CD4-positive, alpha-beta T cell treated with Interleukin-15 for 1 hour (primary cell): Measurements from ENCODE around the gene LRRC4B.
A peak's percentile ranks its signal among the peaks of the same experiment; 100 is the strongest.

Experiments
- DNase-seq: peaks from one replicate; pipeline ENCODE4 v3.0.0-alpha.2; 2020

LRRC4B gene

DNA sequence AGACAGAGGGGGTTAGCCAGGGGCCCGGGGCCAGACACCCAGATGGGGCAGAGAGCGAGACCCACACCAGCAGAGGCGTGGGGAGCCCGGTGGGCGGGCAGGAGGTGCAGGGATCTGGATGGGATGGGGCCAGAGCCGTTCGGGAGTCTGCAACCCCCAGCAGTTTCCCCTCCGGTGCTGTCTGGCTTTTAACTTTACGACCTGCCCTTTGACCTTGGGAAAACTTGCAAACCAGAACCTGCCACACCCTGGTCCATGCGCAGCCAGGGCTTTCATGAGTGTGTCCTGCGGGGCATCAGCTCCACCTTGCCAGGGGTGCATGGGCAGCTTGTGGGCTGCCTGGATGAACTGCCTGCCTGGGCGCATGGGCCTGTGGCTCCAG lies 67.1 kb downstream of the LRRC4B start:
- DNase-seq, result no peak

DNA sequence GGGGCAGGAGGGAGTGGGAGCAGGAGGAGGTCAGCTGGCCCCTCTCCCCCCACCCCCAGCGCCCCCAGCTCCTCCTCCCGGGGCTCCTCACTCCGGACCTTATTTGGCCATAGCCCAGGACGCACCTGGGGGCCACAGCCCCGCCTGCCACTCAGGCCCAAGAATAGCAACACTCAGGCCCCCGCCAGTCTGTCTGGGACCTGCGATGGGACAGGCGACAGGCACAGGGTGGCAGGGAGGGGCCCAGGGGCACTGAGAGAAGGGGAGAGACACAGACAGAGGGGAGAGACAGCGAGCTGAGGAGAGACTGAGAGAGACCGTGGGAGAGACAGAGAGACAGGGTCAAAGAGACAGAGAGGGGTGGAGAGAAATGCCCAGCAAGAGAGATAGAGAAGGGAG lies 67.5 kb downstream of the LRRC4B start:
- no peak for DNase-seq

DNA sequence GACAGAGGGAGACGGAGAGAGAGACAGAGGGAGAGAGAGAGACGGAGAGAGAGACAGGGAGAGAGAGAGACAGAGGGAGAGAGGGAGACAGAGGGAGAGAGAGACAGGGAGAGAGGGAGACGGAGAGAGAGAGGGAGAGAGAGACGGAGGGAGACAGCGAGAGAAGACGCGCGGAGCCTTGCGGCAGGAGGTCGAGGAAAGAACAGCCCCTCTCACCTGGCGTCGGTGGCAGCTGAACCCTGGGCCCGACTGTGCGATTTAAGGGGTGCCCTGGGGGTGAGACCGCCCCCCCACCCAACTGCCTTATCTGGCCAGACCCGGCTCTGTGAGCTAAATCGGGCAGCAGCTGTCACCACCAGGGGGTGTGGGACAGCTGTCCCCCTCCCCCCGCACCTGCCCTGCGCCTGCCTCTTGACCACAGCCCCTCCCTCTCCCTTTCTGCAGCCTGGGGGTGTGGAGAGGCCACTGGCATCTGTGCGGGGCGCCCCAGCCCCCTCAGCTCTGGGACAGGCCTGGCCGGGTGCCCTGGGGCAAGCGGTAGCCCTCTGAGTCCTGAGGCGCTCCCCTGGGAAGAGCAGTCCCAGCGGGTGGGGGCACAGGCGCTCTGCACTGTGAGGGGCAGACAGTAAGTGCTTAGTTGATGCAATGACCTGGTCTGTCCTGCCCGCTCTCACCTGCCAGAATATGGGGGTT lies 68.0 kb downstream of the LRRC4B start:
- DNase-seq, result no peak

DNA sequence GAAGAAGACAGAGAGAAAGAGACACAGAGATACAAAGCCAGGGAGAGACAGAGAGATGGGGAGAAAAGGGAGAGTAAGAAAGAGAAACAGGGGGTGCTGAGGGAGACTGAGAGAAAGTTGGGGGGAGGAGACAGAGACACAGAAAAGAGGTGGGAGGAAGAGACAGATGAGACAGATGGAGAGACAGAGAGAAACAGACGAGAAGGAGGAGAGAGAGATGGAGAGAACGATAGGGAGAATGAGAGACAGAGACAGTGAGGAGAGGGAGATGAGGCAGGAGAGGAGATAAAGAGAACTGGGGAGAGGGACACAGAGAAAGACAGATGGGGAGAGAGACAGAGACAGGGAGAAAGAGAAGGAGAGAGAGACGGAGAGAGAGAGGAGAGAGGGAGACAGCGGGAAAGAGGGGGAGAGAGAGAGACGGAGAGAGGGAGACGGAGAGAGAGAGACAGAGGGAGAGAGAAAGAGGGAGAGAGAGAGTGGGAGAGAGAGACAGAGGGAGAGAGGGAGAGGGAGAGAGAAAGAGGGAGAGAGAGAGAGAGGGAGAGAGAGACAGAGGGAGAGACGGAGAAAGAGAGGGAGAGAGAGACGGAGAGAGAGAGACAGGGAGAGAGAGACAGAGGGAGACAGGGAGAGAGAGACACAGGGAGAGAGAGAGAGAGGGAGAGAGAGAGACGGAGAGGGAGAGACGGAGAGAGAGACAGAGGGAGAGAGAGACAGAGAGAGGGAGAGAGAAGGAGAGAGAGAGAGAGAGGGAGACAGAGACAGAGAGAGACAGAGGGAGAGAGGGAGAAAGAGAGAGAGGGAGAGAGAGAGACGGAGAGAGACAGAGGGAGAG lies 69.8 kb downstream of the LRRC4B start:
- DNase-seq, result no peak

DNA sequence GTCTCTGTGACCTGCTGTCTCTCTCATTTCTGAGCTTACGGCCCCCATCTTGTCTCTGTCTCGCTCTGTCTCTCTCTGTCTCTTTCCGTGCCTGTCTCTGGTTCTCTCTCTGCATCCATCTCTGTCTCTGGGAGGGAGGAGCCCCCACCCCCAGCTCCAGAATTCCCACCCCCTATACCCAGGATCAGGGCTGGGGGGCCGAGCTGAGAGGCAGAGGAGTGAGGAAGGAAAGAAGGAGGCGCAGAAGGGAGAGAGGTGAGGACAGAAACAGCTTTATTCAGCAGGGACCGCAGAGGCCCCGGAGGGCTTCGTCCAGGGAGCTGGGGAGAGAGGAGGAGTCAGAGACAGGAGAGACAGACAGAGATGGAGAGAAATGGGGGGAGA lies 71.2 kb downstream of the LRRC4B start:
- no peak for DNase-seq

DNA sequence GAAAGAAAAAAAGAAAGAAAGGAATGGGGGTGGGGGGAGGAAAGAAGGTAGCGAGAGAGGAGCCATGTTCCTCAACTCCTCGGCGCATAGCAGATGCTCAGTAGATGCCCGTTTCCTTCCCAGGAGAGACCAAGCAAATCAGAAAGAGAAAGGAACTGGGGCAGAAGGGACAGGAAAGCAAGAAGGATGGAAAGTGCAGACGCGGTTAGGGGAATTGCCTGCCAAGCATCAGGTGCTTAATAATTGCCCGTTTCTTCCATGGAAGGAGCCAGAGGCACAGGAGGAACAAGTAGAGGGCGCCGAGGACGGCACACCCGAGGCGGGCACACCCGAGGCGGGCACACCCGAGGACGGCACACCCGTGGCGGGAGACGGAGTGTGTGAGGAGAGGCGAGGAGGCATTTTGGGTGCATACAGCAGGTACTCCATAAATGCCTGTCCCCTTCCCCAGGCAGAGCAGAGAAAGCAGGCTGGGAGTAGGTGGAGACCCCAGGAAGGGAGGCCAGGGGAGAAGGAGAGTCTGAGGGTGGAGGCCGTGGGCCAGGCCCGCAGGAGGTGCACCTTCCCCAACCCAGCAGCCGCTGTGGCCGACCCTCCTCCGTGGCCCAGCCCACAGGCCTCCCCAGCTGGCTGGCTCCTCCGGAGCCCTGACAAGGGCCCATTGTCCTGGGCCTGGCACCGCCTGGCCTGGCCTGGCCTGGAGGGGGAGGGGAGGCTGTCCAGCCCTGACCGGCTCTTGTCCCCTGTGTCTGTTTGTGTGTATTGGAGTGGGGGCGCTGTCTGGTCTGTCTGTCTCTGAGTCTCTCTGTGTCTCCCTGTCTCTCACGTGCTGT lies 71.8 kb downstream of the LRRC4B start:
- no peak for DNase-seq

DNA sequence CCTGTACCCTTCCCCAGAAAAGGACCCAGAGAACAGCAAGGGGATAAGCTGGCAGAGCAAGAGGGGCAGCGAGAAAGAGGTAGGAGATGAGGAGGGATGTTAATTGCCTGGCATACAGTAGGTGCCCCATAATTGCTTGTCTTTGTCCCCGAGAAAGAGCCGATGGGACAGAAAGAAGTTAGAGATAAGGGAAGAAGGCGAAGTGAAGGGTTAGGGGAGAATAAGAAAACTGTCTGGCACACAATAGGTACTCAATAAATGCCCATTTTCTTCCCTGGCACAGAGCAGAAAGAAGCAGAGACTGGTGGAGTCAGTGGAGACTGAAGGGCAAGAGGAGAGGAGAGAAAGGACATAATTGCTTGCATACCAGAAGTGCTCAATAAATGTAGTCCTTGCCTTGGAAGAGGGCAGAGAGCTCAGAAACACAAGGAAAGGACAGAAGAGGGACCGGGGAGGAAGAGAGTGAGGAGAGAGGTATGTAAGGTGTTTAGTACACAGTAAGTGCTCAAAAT lies 73.2 kb downstream of the LRRC4B start:
- DNase-seq, result no peak

DNA sequence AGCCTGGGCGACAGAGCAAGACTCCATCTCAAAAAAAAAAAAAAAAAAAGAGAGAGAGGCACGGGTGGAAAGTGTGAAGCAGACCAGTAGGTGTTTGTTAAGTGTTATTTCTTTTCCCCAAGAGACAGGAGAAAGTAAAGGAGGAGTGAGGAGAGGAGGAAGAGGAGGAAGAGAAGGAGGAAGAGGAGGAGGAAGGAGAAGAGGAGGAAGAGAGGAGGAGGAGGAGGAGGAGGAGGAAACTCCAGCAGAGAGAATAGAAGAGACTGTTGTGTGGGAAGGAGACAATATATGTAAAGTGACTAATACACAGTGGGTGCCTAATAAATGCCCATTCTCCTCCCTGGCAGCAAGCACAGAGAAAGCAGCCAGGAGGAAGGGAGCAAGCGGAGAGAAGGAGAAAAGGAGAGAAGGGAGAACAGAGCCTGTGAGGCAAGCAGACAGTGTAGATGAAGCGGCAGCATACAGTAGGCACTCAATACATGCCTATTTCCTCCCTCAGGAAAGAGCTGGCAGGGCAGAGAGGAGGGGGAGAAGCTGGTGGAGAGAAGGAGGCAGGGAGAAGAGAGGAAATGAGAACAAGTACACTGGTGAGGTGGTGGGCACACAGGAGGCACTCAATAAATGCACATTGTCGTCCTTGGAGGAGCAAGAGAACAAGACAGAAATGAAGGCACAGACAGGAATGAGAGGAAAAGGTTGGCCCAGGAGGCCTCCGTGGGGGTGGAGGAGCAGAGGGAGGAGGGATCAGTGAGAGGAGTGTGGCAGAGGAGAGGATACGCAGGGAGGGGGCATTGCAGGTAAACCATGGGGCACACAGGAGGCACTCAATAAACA lies 73.8 kb downstream of the LRRC4B start:
- no peak for DNase-seq

DNA sequence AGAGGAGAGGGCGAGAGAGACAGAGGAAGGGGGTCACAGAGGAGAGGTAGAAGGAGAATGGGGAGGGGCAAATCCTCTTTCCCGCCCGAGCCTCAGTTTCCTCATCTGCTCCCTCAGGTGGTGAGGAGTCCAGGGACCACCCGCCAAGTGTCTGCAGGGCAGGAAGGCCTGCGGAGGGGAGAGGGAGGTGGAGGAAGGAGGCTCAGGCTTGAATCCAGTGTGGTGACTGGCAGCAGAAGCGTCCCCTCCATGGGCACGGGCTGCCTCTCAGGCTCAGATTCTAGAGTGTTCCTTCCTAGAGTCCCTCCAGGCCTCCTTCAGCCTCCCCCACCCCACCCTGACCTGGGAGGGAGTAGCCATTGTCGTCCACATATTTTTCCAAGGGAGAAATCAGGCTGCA lies 75.1 kb downstream of the LRRC4B start:
- DNase-seq, result no peak

DNA sequence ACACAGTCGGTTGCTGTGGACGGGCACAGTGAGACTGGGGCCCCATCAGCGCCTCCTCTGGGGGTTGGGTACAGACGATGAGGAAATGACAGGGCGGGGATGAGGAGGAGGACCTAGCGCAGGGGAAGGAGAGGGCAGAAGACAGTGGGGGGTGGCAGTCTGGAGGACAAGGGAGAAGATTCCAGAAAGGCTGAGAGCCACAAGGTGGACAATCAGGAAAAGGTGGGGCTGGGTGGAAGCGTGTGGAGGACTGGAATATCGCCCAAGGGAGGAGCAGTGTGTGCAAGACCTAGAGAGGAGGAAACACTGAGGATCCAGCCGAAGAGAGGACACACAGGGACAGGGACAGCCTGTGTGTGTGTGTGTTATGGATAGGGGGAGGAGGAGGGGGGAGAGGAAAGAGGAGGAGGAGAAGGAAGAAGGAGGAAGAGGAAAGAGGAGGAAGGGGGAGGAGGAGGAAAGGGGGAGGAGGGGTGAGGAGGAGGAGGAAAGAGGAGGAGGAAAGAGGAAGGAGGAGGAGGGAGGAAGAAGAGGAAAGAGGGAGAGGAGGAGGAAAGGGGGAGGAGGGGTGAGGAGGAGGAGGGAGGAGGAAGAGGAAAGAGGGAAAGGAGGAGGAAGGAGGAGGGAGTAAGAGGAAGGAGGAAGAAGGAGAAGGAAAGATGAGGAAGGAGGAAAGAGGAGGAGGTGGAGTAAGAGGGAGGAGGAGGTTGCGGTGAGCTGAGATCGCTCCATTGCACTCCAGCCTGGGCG lies 75.8 kb downstream of the LRRC4B start:
- peak; percentile 38 for DNase-seq

DNA sequence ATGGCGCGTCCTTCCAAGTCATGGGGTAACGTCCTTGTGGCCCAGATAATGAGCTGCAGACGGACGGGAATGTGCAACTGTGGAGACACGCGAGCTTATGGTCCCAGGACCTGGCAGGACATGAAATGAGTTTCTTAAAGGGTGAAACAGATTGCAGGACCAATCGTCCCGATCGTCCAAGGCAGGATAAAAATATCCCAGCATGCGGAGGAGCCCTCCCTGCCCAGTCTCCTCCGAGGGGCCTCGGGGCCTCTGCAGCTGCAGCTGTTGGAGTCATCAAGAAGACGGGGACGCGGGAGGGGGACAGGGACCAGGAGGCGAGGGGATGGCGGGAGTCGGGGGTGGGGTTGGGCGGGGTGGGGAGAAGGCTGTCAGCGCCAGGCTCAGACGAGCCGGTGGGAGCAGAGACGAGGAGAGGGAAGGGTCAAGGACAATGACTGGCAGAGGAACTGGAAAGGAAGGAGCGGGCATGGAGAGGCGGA lies 77.2 kb downstream of the LRRC4B start:
- peak; percentile 1 for DNase-seq

DNA sequence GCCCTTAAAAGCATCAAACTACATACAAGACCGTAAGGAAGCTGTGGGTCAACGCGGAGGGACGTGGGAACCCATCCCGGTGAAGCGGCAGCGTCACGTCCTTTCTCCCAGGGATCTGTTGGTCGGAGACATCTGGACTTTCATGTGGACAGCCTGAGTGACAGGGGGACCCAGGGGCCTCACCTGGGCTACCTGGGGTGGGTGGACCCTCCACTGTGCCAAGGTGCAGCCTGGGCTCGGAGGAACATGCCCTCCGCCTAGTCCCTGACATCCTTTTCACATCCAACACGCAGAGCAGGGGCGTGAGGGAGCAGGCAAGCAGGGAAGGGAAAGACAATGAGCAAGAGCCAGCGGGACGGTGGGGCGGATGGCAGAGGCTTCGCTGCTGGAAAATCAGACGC lies 77.8 kb downstream of the LRRC4B start:
- DNase-seq, result no peak

DNA sequence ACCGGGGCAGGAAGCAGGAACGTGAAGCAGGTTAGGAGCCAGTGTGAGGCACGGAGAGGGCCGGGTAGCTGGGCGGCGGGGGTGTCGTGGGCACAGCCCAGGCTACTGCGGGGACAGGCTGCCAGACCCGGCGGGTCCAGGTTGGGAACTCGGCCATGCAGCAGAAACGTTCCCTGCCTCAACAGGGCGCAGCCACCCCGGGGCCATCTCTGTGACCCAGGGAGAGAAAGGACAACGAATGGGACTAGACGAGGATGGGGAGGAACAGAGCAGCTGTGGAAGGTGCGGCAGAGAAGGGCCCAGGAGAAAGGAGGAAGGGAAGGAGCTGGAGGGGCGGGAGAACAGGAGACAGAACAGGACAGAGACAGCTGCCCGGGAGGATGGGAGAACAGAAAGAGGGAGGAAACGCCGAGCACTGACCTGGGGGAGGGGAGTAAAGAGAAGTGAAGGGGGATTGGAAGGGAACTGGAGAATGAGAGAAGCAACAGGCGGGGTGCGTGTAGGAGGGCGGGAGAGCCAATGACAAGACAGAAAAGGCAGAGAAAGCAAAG lies 78.7 kb downstream of the LRRC4B start:
- no peak for DNase-seq

DNA sequence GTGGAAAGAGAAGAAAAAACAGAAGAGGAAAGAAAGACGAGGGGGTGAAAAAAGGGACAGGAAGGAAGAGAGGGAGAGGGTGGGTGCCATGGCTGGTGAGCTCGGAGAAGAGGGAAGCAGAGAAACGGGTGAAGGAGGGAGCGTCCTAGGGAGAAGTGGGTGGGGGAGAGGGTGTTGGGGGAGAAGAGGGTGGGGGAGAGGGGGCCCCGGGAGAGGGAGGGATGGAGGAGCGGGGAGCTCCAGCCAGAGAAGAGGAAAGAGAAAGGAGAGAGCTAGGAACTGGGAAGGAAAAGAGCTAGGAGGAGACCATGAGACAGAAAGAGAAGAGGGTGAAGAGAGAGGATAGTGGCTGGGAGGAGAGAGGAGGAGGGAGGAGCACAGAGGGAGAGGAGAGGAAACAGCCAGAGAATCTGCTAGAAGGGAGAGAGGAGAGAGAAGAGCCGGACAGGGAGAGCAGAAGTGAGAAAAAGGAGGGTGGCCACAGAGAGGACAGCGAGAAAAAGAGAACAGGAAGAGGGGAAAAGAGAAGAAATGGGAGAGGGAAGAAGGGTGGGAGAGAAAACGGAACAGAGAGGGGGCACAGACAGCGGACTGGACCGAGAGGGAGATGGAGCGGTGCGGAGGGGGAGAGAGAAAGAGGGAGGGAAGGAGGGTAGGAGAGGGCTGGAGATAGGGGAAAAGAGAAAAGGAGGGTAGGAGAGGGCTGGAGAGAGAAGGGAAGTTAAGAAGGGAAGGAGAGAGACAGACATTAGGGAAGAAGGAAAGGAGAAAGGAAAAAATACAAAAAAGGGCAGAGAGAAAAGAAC lies 79.6 kb downstream of the LRRC4B start:
- no peak for DNase-seq

DNA sequence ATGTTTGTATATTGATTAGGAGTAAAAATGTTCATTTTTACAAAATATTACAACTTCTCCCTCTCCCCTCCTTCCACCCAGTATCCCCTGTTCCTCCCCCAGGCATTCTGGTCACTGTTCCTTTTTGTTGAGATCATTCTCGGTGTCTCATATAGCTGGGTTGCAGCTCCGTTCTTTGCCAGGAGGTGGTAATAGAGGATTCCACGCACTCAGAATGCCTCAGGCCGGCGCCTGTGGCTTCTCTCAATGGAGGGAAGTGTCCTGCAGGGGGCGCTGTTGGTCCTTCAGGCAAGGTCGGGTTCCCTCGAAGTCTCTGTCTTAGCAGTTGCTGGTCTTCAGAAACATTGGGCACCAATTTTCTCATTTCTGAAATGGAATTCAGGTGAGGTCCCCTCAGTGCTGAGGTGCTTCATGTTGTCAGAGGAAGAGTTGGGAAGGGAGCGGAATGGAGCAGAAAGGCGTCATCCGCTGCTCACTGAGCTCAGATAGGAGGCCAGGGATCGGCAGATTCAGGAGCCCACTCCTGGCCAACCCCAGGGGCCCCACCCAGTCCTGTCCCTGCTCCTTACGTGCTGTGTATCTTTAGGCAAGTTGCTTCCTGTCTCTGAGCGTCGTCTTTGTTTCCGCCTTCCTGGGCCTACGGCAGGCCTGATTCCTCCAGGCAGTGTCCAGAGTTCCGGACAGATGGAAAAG lies 81.3 kb downstream of the LRRC4B start:
- DNase-seq, result peak; percentile 48

DNA sequence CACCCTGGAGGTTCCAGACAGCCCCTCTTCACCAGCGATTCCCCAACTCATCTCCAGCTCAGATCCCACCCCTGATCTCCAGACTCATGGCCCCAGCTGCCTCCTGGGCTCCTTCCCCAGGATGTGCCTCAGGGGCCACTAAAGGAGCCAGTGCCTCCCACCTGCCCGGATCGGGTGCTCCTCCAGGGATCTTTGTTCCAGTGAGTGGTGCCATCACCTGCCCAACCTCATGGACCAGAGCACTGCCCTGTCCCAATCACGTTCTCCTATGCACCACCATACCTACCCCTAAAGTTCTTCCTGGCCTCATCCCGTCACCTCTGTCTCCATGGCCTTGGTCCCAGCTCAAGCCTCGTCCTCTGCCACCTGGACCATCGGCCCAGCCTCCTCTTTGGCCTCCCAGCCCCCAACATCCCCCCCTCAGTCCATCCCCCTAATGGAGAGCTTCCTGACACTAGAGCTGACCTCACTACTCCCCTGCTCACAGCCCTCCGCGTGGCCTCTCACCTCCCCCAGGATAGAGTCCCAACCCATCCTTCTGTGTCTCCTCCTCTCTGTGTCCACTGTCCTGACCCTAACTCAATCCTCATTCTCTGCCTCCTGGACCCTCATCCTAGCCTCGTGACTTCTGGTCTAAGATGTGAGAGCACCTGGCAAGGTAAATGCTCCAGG lies 82.8 kb downstream of the LRRC4B start:
- DNase-seq, result no peak

DNA sequence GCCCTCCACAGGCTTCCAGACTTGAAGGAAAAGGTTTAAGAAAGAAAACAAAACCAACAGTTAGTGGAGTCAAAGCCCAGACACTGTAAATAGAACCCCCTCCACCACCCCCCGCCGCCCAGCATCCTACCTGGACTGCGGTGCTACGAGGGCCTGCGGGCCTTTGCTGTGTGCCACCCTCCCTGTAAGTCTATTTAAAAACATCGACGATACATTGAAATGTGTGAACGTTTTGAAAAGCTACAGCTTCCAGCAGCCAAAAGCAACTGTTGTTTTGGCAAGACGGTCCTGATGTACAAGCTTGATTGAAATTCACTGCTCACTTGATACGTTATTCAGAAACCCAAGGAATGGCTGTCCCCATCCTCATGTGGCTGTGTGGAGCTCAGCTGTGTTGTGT lies 85.3 kb downstream of the LRRC4B start:
- no peak for DNase-seq

DNA sequence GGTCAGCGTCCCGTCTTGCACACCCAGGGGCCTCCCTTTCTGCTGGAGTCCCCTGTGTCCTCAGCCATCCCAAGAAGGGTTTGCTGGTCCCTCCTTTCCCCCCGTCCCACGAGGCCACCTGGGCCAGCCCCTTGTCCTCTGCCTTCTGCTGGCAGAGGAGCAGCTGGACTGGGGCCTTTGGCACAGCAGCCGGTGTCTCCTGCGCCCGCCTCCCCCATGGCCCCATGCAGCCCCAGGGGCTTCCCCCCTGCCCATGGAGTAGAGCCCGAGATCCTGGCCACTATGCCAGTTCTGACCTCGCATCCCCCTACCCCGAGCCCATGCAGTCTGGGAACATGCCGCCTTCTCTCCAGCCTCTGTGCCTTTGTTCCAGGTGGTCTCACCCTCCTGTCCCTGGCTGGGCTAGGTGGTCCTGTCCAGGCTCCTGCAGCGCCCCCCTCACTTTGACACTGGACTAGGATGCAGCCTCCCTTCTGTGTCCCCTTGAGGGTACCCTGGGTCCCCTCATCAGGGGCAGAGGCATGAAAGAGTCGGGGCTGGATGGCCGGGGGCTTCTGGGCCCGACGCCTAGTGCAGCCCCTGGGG lies 85.9 kb downstream of the LRRC4B start:
- DNase-seq, result no peak
